Peyer's patch (tissue), 4 donors: Measurements from ENCODE around the gene NTPCR.
"Not testable (repeated sequence)": the region's sequence is repeated elsewhere in the genome, so short reads cannot be mapped to it uniquely, and the experiment has no call there.

ENCODE experiments used
- CTCF ChIP-seq, 6 experiments: fragments of 450-650 bp in 4 of 6; fragments of 200-600 bp in 2 of 6; sonication (generic) in 1 of 6; IDR thresholded peaks; one replicate each; pipeline ENCODE4 v1.5.1; 2017 to 2019; ENCODE audit warnings: antibody characterized with exemption in 6 of 6, mild to moderate bottlenecking in 3 of 6, moderate library complexity in 1 of 6
- POLR2A ChIP-seq, 2 donors: fragments of 450-650 bp; IDR thresholded peaks; one replicate each; pipeline ENCODE4 v1.5.1; 2017; ENCODE audit warnings: antibody characterized with exemption in 2 of 2, mild to moderate bottlenecking in 2 of 2, moderate library complexity in 2 of 2

- TF ChIP-seq CTCF, POLR2A (IDR thresholded peaks at IDR 0.05): not testable (repeated sequence)
These were observed 23.2 kb upstream of the NTPCR start for GRCh38 chr1:232927166-232927565.
